ENCODE data around the gene SMYD4. TPM values are rescaled to one million over a fixed set of nuclear protein-coding genes. Genes with fewer than 3 reads are reported as not detected.

Gene SMYD4
- total and polyA plus RNA-seq, 9 of the 15 experiments (the other 6 are each of a cell fraction or from before 2014, with no cell fraction given) = 1.3 to 10.2 (median 6.7) TPM

DNA sequence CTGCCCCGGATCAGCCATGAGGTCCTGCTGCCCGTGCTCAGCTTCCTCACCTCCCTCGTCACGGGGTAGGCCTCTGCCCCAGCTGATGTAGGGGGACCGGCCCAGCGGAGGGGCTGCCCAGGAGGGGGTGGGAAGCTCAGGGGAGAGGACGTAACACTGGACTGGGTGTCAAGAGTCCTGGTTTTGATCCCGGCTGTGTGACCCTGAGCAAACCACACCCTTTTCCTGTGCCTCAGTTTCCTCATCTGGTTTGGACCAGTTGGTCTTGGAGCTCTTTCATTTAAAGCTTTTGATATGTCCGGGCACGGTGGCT lies 98.6 kb downstream of the SMYD4 start (continued):
- TF ChIP-seq, protein P1, sequence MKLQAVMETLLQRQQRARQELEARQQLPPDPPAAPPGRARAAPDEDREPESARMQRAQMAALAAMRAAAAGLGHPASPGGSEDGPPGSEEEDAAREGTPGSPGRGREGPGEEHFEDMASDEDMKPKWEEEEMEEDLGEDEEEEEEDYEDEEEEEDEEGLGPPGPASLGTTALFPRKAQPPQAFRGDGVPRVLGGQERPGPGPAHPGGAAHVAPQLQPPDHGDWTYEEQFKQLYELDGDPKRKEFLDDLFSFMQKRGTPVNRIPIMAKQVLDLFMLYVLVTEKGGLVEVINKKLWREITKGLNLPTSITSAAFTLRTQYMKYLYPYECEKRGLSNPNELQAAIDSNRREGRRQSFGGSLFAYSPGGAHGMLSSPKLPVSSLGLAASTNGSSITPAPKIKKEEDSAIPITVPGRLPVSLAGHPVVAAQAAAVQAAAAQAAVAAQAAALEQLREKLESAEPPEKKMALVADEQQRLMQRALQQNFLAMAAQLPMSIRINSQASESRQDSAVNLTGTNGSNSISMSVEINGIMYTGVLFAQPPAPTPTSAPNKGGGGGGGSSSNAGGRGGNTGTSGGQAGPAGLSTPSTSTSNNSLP (IDR thresholded peaks at IDR 0.05; ENCODE audit: borderline replicate concordance, low read depth, low read length) = no peak
- TF ChIP-seq FOS (IDR thresholded peaks at IDR 0.05; ENCODE audit: extremely low read depth, insufficient read length) (no peak), KDM5B (IDR thresholded peaks at IDR 0.05; ENCODE audit: insufficient replicate concordance, low read depth, low read length) (peak; percentile 60), L3MBTL2 (IDR thresholded peaks at IDR 0.05) (no peak; the same call in 1 of the 2 replicates), FUS (optimal IDR thresholded peaks at IDR 0.05; ENCODE audit: low read depth, low read length) (no peak), STAT5A (IDR thresholded peaks at IDR 0.05; ENCODE audit: borderline replicate concordance, low read length) (no peak), BHLHE40 (IDR thresholded peaks at IDR 0.05; ENCODE audit: low read length) (0 out of 2 replicates have a peak, but pooled peaks have one; percentile 12), MCM2 (IDR thresholded peaks at IDR 0.05; ENCODE audit: low read depth) (no peak), MTA3 (IDR thresholded peaks at IDR 0.05; ENCODE audit: borderline replicate concordance) (0 out of 2 replicates have a peak, but pooled peaks have one; percentile 9)

All from K562 (cell line).